Fibroblast of lung (primary cell): ENCODE results near the gene MTHFD2L.

Experiments used
- EZH2 ChIP-seq: IDR thresholded peaks from 2 replicates; pipeline ENCODE4 v1.5.1; 2012; ENCODE audit warnings: low read length, control low read depth, mild to moderate bottlenecking; ENCODE audit errors: missing control alignments
- TF ChIP-seq, protein P1 (sequence below), 2 donors: IDR thresholded peaks in 1 of 2; conservative IDR thresholded peaks in 1 of 2; 1 replicate in 1 of 2; 2 replicates in 1 of 2; pipeline ENCODE4 v1.5.1; 2011 to 2012; ENCODE audit warnings: low read length in 2 of 2, control low read depth in 1 of 2, inconsistent platforms in 1 of 2, low read depth in 1 of 2, mild to moderate bottlenecking in 1 of 2

DNA sequence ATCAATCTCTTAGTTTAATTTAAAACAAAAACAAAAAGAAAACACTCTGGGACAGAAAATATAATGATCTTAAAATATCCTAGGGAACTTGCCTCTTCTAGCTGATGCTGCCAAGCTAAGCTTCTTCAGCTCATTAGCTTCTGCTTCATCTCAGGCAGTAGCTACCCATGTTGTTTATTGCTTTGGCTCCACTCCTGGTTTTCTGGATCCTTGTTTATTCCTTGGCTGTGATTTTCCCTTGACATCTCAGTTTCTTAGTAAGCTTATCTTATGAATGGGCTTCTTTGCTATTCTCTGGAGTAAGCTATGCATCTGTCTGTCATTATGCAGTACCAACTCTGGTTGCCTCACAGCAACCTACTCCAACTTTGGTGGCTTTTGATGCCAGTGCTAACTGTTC is 5.1 kb upstream of the MTHFD2L start:
- TF ChIP-seq, protein P1, sequence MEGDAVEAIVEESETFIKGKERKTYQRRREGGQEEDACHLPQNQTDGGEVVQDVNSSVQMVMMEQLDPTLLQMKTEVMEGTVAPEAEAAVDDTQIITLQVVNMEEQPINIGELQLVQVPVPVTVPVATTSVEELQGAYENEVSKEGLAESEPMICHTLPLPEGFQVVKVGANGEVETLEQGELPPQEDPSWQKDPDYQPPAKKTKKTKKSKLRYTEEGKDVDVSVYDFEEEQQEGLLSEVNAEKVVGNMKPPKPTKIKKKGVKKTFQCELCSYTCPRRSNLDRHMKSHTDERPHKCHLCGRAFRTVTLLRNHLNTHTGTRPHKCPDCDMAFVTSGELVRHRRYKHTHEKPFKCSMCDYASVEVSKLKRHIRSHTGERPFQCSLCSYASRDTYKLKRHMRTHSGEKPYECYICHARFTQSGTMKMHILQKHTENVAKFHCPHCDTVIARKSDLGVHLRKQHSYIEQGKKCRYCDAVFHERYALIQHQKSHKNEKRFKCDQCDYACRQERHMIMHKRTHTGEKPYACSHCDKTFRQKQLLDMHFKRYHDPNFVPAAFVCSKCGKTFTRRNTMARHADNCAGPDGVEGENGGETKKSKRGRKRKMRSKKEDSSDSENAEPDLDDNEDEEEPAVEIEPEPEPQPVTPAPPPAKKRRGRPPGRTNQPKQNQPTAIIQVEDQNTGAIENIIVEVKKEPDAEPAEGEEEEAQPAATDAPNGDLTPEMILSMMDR (conservative IDR thresholded peaks at IDR 0.05 in 1 of 2, IDR thresholded peaks at IDR 0.05 in 1 of 2; ENCODE audit: low read depth in 1 of 2, low read length in 2 of 2), result no peak
- no peak for TF ChIP-seq EZH2
